Mesenteric fat pad (tissue), 1 donor: ENCODE results near the gene TUBGCP2. TPM values are rescaled to one million over a fixed set of nuclear protein-coding genes. Genes with fewer than 3 reads are reported as not detected.
"Not testable (repeated sequence)": the region's sequence is repeated elsewhere in the genome, so short reads cannot be mapped to it uniquely, and the experiment has no call there.

ENCODE experiments used
- DNase-seq: peaks from one replicate; pipeline ENCODE4 v3.0.0-alpha.2; 2020; ENCODE audit warnings: low spot score
- microRNA-seq: library from miRNA; unstranded; fragments of <30 nt; microRNA quantifications from one replicate; pipeline ENCODE4 v1.2.0, GENCODE V29; 2020; ENCODE audit warnings: borderline number of aligned reads
- total RNA-seq: library from RNA; stranded (reverse); fragmentation: NEBNext Ultra II Directional; extraction: Animal tissue kit (Norgen Biotek cat#: 25700); gene quantifications from one replicate; pipeline ENCODE4 v1.2.1, GENCODE V29; 2021
- donor health status: DM: yes; HTN: yes; CAD: no.

TUBGCP2 gene
- total RNA-seq, 1 donor from 2014 or later: 46.3 TPM

DNA sequence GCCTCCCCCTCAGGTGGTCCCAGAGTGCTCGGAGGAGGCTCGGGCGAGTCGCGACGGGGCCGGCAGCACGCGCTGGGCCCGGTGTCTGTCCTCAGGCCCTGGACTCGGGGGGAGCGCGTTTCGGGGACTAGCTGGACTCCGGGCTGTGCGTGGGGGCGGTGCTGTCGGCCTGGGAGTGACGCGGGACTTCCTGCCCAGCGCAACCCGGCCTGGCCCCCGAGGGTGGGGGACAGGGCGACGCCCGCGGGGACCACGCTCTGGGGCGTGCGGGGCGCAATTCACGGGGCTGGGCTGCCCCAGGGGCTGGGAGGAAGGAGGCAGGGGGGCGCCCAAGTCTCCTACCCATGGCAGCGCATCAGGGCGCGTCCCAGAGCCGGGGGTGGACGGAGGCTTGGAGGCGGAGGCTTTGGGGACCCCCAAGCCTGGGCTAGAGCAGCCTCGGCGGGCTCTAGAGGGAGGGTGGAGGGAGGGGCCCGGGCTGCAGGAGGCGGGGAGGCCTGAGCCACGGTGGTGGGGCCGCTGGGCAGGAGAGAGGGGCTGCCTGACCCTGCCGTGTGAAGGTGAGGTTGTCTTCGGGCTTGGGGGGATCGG, 73.3 kb downstream of the TUBGCP2 start:
- no peak for DNase-seq

DNA sequence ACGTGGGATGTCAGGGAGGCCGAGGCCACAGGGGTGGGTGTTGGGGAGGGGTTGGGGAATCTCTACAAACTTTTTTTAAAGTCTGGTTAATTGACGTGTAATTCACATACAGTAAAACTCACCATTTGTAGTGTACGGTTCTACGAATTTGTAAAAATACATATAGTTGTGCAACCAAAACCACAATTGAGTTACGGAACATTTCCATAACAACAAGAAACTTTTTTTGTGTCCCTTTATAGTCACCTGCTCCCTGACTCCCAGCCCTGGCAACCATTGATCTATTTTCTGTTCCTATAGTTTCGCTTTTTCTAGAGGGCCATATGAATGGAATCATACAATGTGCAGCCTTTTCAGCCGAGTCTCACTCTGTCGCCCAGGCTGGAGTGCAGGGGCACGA, 73.9 kb downstream of the TUBGCP2 start:
- DNase-seq: not testable (repeated sequence)

DNA sequence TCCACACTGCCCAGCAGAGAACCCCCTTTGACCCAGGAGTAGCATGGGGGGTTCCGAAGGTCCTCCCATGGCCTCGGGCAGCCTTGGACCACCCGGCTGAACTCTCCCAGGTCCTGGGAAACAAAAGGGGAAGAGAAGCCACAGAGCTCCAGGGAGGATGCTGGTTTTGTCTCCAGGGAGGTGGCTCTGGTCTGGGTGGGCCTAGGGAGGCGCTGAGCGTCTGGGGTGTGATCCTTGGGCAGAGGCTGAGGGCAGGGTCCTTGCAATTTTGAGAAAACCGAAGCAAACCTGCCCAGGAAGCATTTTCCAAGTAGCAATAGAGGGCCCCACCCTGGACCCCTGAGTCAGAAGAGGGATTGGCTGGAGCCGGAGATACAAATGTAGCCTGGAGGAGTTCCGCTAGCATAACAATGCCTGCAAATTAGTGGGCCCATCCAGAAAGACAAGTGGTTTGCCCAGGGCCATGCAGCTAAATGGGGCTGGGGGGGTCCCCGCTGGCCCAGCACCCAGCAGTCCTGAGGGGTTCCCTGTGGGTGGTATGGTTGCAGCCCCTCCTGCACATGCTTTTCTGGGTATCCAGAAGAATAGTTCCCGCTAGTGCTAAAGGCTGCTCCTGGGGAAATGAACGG, 76.6 kb downstream of the TUBGCP2 start:
- no peak for DNase-seq

GRCh38 chr10:133231244-133231945, 77.3 kb downstream of the TUBGCP2 start:
- DNase-seq: no peak

GRCh38 chr10:133230387-133231195, 78.1 kb downstream of the TUBGCP2 start:
- no peak for DNase-seq

GRCh38 chr10:133230044-133230361, 78.7 kb downstream of the TUBGCP2 start, which contains the start of gene UTF1:
UTF1 (plus strand) TSS chr10:133230217; CDS start chr10:133230289, 72 bp downstream.
- DNase-seq: no peak

GRCh38 chr10:133229265-133230043, 79.2 kb downstream of the TUBGCP2 start:
- DNase-seq: no peak

Small RNAs within 50 kb of the gene (microRNA-seq; reads per million reads assigned to microRNA genes)
- gene MIR202: 2.9 reads per million

Other genes starting within 250 kb of the TUBGCP2 start
- gene ADGRA1, start 220.9 kb downstream of the TUBGCP2 start, total RNA-seq: not detected
- gene KNDC1, start 148.7 kb downstream of the TUBGCP2 start, total RNA-seq: 0.13 TPM
- not detected for gene UTF1, start 78.7 kb downstream of the TUBGCP2 start, total RNA-seq
- gene VENTX, start 71.0 kb downstream of the TUBGCP2 start, total RNA-seq: 4.0 TPM
- gene ADAM8, start 32.0 kb downstream of the TUBGCP2 start, total RNA-seq: 12.0 TPM
- gene ZNF511, start within 50 bp of the TUBGCP2 start, total RNA-seq: 32.9 TPM
- gene CALY, start 28.0 kb upstream of the TUBGCP2 start, total RNA-seq: not detected
- gene PRAP1, start 38.5 kb upstream of the TUBGCP2 start, total RNA-seq: 1.6 TPM
- 19.0 TPM for gene FUOM, start 49.1 kb upstream of the TUBGCP2 start, total RNA-seq
- gene ECHS1, start 64.5 kb upstream of the TUBGCP2 start, total RNA-seq: 188 TPM
- 3.6 TPM for gene PAOX, start 70.4 kb upstream of the TUBGCP2 start, total RNA-seq
- gene MTG1, start 85.3 kb upstream of the TUBGCP2 start, total RNA-seq: 33.3 TPM
- gene SPRN, start 115.8 kb upstream of the TUBGCP2 start, total RNA-seq: not detected
- 3.3 TPM for gene SCART1, start 145.1 kb upstream of the TUBGCP2 start, total RNA-seq
- gene CYP2E1, start 218.5 kb upstream of the TUBGCP2 start, total RNA-seq: 3.8 TPM